Activated CD4-positive, alpha-beta T cell treated with anti-CD3 and anti-CD28 coated beads, Interleukin-2, amount 50 U/mL, for 4 hours (primary cell): ENCODE data around the gene AKT1.
A peak's percentile ranks its signal among the peaks of the same experiment; 100 is the strongest.

ENCODE experiments used
- DNase-seq, 2 experiments: peaks; one replicate each; pipeline ENCODE4 v3.0.0-alpha.2; 2020

The AKT1 gene

DNA sequence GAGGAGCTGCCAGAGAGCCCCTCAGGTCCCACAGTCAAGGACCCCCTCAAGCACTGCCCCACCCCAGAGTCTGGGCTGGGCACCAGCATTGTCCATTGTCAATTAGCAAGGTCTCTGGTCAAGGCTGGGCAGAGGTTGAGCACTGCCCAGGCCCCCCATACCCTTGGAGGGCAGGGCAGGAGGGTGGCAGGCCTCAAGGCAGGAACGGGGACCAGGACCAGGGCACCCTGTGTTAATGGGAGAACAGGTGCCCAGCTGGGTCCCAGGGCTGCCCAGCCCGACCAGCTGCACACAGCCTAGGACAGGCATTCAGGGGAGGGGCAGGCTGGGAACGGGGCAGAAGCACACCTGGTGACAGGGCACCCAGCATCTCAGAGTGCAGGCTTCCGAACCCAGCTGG lies 24.2 kb downstream of the AKT1 start:
- DNase-seq: no peak

DNA sequence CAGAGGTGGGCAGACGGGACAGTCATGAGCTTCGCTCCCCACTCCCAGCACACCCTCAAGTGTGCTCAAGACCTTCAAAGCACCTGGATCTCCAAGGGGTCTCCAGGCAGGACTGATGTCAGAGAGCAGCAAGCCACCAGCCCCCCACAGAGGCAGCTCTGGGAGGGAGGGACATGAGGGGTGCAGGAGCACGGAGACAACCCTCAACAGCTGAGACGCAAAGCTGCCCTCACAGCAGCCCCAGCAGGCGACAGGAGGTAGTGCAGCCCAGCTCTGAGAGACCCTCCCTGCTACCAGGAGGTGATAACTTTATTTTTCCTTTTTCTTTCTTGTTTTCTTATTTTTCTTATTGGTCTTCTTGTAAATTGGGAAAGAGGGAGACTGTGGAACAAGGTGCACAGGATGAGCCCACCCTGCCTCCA lies 24.7 kb downstream of the AKT1 start:
- DNase-seq: no peak

DNA sequence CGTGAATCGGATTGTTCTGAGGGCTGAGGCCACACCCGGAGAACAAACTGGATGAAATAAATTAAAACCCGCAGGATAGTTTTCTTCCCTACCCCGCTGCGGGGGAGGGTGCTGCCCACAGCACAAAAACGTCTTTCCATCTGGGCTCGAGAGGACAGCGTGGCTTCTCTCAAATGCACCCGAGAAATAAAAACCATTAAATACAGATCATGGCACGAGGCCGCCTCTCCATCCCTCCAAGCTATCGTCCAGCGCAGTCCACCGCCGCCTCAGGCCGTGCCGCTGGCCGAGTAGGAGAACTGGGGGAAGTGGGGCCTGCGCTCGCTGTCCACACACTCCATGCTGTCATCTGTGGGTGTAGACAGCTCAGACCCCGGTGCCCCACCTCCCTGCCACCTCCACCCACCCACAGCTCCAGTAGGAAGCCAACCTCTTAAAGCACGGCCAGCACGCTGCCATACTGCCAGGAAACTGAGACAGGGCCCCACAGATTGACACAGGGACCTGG lies 25.4 kb downstream of the AKT1 start:
- no peak for DNase-seq

DNA sequence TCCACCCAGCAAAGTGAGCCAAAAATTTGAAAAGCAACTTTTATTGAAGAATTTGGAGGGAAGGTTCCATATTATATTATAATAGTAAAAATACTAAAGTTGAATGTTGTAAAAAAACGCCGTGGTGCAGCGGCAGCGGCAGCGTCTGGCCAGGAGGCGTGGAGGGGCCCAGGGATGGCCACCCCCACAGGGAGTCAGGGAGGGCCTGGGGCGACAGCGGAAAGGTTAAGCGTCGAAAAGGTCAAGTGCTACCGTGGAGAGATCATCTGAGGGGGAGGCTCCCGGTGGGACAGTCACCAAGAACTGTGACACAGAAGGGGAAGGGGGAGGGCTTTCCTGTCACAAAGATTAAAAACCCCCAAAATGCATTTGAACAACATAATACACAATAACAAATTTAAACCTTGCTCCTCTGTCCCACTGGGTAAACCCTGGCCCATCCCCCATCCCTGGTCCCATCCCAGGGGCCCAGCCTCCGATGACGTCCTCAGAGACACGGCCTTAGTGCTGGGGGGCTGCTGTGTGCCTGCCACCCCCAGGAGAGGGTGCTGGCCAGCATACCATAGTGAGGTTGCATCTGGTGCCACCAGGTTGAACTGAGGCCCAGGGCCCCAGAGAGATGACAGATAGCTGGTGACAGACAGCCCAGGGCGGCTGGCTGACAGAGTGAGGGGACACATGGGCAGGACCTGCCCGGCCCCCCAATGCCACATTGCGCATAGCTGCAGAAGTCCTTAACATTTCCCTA lies 26.1 kb downstream of the AKT1 start:
- no peak for DNase-seq

DNA sequence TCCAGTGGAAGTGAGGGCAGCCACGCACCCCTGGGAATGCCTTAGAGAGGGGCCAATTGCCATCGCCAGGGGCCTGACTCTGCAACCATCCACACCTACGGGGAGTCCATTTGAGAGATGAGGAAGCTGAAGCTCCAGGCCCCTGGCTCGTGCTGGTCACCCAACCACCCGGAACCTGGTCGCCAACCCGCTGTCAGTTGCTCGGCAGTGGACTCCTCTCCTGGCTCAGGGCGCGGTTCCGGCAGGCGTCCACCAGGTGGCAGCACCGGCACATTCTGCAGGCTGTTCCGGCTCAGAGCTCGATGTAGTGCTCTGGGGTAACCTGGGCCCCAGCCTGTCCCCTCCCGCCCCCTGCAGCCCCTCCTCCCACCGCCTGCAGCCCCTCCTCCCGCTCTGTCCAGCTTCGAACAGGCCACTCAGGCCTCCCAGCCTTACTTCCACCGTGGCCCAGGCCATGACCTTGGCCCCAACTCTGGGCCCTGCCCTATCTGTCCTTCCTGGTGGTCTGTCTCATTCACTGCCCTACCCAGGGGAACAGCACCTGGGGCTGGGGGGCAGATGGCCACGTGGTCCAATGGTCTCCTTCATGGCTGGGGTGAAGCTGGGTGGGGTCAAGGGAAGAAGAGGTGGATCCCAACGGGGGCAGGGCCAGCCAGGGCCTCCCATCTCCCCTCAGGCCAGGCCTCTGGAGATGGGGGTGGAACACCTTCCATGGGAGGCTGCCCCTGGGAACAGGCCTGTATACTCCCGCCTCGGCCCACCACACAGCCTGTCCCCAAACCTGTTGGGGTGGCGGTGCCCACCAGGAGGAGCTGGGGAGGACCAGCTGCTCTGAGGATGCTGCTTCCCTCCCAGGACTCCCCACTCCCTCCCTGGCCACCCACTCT lies 26.9 kb downstream of the AKT1 start:
- DNase-seq: peak; percentile 89 to 94

DNA sequence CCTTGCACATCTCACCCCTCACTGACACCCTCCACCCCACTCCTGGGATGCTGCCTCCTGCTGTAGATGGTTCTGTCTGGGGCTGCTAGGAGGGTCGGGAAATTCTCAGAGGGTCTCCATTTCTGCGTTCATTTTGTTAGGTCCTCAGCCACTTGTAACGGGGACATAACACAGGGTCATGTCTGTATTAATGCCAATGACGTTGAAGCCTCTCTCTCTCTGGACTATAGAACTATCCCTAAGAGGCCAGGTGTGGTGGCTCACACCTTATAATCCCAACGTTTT lies 28.0 kb downstream of the AKT1 start:
- DNase-seq: no peak

DNA sequence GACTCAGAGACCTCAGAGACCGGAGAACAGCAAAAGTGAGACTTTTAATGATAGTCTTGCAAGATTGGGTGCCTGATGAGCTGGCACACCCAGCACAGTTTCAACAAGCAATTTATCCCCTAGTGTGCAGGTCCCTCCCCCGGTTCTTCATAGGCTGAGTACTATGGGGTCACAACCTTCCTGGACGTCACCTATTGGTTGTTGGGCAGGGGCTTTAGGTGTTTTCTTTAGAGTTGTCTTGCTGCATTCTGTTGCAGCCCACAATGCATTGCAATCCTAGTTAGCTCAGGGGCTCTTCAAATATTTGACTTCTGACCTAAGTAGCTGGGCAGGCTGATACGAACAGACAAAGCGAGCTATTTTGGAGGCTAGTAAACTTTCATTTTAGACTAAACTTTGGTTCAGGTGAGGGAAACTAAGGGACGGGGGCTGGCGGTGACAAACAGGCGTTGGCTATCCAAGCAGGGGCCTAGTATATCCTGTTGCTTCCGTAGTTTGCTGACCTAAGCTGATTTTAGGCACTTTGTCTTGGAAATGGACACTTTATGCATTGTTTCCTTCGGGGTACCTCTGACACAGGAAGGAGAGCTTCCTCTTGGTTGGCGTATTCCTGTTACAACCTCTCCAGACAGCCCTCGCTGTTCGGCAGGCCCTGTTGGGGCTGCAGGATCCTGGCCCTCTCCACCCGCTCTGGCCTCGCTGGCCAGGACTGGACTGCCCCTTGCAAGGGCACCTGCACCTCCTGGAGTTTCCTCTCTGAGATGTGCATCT lies 28.5 kb downstream of the AKT1 start:
- DNase-seq: no peak

DNA sequence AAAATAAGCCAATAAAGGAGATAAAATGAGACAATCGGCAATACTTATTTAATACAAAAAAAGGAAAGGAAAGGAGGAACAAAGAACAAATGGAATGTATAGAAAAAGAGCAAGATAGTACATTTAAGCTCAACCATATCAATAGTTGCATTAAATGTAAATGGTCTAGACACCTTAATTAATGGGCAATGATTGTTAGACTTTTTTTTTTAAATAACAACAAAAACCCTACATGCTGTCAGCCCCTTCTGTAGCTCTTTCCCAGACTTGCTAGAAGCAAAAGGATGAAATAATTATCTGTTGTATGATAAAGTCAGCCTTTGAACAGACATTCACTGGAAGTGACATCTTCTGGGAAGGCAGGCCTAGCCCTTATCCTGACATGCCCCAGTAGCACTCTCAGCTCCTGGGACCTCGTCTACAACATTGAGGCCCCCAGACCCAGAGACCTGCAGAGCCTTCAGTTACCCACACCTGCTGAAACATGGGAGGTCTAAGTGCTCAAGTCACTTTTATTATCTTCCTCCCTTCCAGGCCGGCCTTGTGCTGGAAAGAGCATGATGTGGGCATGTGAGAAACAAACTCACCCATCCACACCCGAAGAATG lies 29.2 kb downstream of the AKT1 start:
- DNase-seq: no peak

DNA sequence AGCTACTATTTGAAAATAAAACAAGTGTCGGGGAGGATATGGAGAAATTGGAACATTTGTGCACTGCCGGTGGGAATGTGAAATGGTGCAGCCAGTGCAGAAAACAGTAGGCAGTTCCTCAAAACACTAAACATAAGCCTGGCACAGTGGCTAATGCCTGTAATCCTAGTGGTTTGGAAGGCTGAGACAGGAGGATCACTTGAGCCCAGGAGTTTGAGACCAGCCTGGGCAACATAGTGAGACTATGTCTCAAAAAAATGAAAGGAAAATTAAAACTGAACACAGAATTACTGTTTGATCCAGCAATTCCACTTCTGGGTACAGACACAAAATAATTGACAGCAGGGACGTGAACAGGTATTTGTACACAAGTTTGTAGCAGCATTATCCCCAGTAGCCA lies 30.0 kb downstream of the AKT1 start:
- DNase-seq: no peak

DNA sequence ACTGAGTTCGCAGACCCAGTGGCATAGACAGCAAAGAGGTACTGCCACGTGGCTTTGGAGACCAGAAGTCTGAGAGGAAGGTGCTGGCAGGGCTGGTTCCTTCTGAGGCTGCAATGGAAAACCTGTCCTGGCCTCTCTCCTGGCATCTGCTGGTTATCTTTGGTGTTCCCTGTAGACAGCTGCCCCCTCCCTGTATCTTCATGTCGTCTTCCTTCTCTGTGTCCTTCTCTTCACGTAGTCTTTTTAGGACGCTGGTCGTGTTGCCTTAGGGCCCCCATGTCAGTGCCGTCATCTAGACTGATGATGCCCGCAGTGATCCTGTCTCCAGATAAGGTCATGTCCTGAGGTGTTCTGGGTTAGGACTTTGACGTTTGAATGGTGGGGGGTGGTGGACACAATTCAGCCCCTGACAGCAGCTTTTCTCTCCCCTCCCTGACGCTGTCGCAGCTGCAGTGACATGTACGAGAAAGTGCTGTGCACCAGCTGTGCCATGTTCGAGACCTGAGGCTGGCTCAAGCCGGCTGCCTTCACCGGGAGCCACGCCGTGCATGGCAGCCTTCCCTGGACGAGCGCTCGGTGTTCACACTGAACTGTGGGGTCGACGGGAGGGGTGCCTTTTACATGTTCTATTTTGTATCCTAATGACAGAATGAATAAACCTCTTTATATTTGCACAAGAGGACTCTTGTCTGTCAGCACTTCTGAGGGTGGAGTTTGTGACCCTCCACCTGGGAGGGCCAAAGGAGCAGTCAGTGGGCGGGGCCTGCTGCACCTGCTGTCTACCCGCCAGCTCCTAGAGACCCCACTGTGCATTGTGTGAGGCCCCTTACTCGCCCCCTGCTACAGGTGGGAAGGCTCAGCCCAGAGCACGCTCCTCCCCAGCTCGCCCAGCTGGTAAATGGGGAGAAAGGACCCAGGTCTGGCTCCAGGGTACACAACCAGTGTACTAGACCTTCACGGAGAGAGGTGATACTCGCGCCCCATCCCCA lies 36.3 kb downstream of the AKT1 start:
- DNase-seq: no peak

DNA sequence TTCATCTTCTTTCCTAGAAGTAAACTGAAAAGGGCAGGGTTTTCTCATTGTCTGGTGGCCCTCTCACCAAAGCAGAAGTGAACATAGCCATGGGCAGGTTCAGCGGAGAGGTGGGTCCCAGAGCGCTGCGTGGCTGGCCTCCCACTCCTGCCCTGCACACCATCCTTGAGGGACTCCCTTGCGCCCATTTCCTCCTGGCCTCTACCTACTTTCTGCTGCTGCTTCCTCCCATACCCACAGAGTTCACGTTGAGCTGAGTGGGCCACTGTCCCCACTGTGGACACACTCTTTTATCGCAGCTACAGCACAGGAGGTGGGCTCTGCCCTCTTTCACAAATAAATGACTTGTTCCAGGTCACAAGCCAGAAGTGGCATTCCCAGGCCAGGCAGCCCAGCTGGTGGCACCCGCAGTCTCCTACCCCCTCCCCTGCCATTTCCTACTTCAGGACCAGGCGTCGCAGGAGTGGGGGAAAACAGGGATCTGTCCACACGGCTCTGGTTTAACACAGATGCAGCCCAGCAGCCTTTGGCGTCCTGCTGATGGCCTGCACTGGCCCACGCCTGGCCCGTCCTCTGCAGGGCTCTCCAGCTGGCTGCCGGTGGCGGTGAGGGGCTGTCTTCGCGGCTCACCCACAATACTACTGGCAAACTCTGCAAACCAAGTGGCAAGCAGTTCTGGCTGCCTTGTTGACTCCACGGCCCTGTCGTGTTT lies 37.7 kb downstream of the AKT1 start:
- no peak for DNase-seq

DNA sequence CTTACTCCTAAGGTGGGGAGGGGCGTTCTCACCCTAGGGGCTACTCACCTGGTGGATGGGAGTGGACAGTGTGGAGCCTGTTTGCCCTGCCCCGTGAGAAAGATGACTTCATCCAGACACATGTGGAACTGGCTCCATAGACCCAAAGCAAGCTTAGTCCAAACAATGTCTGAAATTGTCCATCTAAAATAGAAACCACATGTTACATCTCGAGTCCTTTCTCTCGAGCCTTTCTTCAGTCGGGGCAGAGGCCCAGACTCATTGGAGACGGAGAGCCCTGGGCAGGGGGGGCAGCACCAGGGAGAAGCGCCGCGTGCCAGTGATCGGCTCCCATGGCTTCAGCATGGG lies 38.3 kb downstream of the AKT1 start:
- DNase-seq: no peak

DNA sequence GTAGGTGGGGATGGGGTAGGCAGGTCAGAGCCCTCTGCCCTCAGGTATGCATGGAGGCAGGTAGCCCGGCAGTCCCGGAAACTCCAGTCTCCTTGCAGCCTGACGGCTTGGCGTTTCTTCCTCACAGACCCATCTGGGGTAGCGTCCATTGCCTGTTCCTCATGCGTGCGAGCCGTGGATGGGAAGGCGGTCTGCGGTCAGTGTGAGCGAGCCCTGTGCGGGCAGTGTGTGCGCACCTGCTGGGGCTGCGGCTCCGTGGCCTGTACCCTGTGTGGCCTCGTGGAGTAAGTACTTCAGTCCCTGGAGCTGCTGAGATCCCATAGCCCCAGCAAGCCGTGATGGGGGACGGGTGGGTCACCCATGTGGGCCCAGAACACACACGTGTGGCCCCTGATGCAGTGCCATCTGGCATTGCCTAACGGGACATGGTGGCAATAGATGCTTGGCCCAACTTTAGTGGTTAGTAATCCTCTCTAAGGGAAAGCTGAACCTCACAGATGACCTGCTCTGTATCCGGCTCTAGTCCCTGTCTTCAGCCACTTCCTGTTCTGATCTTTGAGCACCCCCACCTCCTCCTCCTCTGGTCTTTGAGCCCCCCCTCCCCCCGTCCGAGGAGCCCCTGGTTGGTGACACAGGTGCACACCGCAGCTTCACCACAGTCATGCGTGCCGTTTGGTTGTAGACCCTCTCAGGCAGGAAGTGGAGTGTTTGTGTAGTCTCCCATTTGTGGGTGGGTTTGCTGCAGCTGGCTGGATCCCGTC lies 38.9 kb downstream of the AKT1 start:
- no peak for DNase-seq

DNA sequence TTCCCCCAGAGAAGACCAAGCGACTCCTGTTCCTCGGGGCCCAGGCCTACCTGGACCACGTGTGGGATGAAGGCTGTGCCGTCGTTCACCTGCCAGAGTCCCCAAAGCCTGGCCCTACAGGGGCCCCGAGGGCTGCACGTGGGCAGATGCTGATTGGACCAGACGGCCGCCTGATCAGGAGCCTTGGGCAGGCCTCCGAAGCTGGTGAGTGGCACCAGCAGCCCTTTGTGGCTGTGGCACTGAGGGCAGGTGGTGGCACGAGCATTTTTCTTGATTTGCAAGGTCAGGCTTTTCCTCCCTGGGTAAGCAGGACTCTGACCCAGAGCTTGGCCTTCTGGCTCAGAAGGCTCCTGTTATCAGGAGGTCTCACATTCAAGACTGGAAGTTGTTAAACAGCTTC lies 39.9 kb downstream of the AKT1 start:
- no peak for DNase-seq

DNA sequence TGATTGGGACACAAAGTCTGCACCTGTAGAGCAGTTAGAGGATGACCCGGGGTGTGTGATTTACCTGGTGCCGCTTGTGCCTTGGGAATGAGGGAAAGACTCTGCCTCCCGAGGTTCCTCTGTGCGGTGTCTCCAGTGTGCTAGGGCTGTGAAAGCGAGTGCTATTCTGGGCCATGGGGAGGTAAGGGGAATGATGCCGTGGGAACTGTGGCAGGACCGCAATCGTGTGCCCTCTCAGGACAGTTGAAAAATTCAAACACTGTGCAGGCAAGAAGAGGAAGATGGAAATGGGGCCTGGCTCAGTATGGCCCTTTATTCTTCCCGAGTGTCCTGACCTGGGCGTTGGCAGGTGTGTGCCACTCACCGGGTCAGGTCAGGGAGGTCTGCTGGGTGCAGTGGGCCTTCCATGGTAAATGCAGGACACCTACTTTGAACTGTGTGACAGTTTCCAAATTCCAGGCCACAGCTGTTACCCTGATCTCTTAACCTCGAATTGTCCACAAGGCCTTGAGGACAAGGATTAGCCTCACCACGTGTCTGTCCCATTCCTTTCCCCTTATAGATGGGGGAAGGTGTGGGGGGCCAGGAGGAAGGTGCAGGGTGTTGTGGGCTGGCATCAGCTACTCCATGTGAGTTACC lies 41.2 kb downstream of the AKT1 start:
- DNase-seq: no peak

DNA sequence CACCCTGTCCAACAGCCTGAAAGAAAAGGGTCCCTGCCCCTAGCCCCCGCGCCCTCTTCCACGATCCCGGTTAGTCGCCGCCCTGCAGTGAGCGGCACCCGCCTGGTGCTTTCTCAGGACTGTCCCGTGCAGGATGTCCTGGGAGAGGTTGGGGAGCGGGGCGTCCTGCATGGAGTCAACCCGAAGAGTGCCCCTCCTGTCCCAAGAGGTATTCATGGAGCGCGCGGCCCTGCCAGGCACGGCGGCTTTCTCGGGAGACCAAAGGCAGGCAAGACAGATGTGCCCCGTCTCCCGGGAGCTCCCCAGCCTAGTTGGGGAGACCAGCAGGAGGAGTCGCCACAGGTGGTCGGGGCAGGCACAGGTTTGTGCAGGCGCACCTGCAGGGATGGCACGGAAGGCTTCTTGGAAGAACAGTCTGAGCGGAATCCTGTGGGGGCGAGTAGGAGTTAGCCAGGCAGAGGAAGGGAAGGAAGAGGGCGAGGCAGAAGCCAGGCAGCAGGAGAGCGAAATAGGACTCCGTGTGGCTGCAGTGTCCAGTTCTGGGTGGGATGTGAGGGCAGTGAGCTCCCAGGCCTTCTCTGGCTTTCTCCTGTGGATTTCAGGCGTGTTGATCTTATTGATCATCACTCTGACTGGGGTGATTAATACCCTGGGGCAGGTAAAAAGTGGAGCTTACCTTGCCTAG lies 41.9 kb downstream of the AKT1 start:
- DNase-seq: no peak

DNA sequence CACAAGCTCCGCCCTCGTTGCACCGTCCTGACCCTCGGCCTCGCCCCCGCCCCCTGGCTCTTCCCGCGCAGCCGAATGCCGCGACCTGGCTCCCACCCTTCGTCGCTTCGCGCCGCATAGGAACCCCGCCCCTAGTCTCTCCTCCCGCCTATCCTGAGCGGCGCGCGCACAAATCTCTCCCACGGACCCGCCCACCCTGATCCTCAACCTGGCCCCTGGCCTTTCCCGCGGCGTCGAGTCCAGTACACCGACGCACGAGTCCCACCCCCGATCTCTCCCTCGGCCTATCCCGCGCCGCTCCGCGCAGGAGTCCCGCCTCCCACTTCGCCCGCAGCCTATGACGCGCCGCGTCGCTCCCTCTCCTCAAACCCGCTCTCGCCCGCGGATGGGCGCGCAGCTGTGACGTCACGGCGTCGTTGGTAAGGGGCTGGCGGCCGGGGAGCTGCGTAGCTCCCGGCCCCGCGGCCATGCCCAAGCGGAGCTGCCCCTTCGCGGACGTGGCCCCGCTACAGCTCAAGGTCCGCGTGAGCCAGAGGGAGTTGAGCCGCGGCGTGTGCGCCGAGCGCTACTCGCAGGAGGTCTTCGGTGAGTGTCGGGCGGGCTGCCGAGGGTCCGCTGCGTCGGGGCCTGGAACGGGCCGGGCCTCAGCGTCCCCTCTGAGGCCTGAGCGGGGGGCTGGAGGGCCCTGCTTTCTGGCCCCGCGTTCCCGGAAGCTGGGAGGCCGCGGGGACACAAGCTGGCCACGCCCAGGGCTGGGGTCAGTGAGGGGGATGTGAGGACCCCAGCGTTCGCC lies 42.6 kb downstream of the AKT1 start, which contains the start of gene SIVA1:
Gene SIVA1 (plus strand): TSS at position 413 of the 793 bp plus-strand sequence. CDS start 55 bp downstream, at position 468.
- peak; percentile 99 for DNase-seq

DNA sequence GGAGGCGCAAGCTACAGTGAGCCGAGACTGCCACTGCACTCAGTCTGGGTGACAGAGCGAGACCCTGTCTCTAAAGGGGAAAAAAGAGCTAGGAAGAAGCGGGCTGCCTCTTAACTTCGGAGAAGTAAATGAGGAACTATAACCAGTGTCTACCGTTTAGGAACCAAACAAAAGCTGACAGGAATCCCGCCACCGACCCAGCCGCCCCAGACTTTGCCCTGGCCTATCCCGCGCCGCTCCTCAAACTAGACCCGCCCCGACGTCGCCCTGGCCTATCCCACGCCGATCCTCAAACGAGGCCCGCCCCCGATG lies 43.2 kb downstream of the AKT1 start:
- DNase-seq: no peak
